Testis (tissue), 3 donors: ENCODE data around the gene CDKN2D. TPM values are rescaled to one million over a fixed set of nuclear protein-coding genes. Genes with fewer than 3 reads are reported as not detected.

Experiments
- DNase-seq: peaks from one replicate; pipeline ENCODE4 v3.0.0-alpha.2; 2019
- H3K27ac ChIP-seq, 2 donors: fragments of 200-600 bp; sonication (generic); one replicate each; pipeline ENCODE4 v1.5.1; 2019
- H3K27me3 ChIP-seq: fragments of 200-600 bp; sonication (generic); one replicate; pipeline ENCODE4 v1.5.1; 2019
- H3K36me3 ChIP-seq: fragments of 200-600 bp; sonication (generic); one replicate; pipeline ENCODE4 v1.5.1; 2017; ENCODE audit warnings: low read depth; ENCODE audit errors: missing control alignments
- H3K4me1 ChIP-seq: fragments of 200-600 bp; sonication (generic); one replicate; pipeline ENCODE4 v1.5.1; 2019
- H3K4me3 ChIP-seq, 2 donors: fragments of 200-600 bp; sonication (generic); one replicate each; pipeline ENCODE4 v1.5.1; 2017 to 2019
- H3K9me3 ChIP-seq: fragments of 200-600 bp; sonication (generic); one replicate; pipeline ENCODE4 v1.5.1; 2017
- CTCF ChIP-seq, 3 experiments: fragments of 450-650 bp in 2 of 3; fragments of 200-600 bp in 1 of 3; sonication (generic) in 1 of 3; IDR thresholded peaks; one replicate each; pipeline ENCODE4 v1.5.1; 2016 to 2019; ENCODE audit warnings: antibody characterized with exemption in 3 of 3, mild to moderate bottlenecking in 2 of 3, moderate library complexity in 1 of 3
- POLR2A ChIP-seq: fragments of 450-650 bp; IDR thresholded peaks from one replicate; pipeline ENCODE4 v1.6.1; 2017; ENCODE audit warnings: antibody characterized with exemption, mild to moderate bottlenecking, moderate library complexity
- WGBS, 2 donors: methylation state at CpG; one replicate each; pipeline ENCODE4 v1.1.5; 2018; 5-methylcytosine and 5-hydroxymethylcytosine counted together
- intact Hi-C: fragments of 100-400 bp; cut with DNase I; formaldehyde crosslinking; loops from one replicate; pipeline ENCODE4 v1.15.1; 2023; ENCODE audit warnings: low total_unique reads
- polyA plus RNA-seq: library from polyadenylated mRNA; stranded (reverse); fragments of 350-450 nt; fragmentation: Illumina TruSeq; extraction: RNeasy Lipid Tissue Mini Kit (QIAGEN cat#74804); gene quantifications from one replicate; pipeline ENCODE4 v1.2.3, GENCODE V29; 2014; ENCODE audit warnings: low read depth, low replicate concordance; ENCODE audit not compliant: insufficient read depth
- total RNA-seq, 2 donors: library from RNA; depleted of rRNA; stranded (reverse); fragments of >200 nt; gene quantifications; one replicate each; pipeline ENCODE4 v1.2.3, GENCODE V29; 2016

The CDKN2D gene
- total and polyA plus RNA-seq, 3 donors from 2014 or later, result 30.6 to 57.7 (median 37.2) TPM

GRCh38 chr19:10582091-10582490 lies 13.3 kb upstream of the CDKN2D start:
- Histone ChIP-seq H3K4me1 (peaks cover 2% of the 10 kb centered on the region), H3K4me3 (no peak overlapping the region), H3K9me3 (no peaks in the 10 kb centered on the region), H3K27ac (no peak overlapping the region), H3K27me3 (no peaks in the 10 kb centered on the region), H3K36me3 (no peaks in the 10 kb centered on the region)
- no peak for TF ChIP-seq CTCF (IDR thresholded peaks at IDR 0.05)
- no peak for DNase-seq
- intact Hi-C loops, result no loop called here
- WGBS, 2 donors, result 88 to 96% methylated on average over 13 of the region's 13 CpGs

- intact Hi-C loops, result no loop called here
- H3K27me3 ChIP-seq, result no peaks in the 10 kb centered on the region
- H3K36me3 ChIP-seq, result no peaks in the 10 kb centered on the region
- no peaks in the 10 kb centered on the region for H3K9me3 ChIP-seq
- TF ChIP-seq CTCF (IDR thresholded peaks at IDR 0.05), result peak; percentile 92 to 98 (median 96)
- TF ChIP-seq POLR2A, result no peak
- peak; percentile 96 for DNase-seq
- H3K4me1 ChIP-seq, result no peaks in the 10 kb centered on the region
- 44 to 55% methylated on average over 30 to 31 of the region's 31 CpGs for WGBS, 2 donors
- H3K4me3 ChIP-seq, result no peak overlapping the region
- H3K27ac ChIP-seq, result no peak overlapping the region
Measured at GRCh38 chr19:10580979-10581631, 12.3 kb upstream of the CDKN2D start.

GRCh38 chr19:10577951-10578350 lies 9.2 kb upstream of the CDKN2D start:
- no peak for DNase-seq
- no peak overlapping the region for H3K27ac ChIP-seq
- H3K4me3 ChIP-seq, result no peak overlapping the region
- H3K9me3 ChIP-seq, result no peaks in the 10 kb centered on the region
- TF ChIP-seq CTCF (IDR thresholded peaks at IDR 0.05), result no peak
- H3K4me1 ChIP-seq, result no peaks in the 10 kb centered on the region
- intact Hi-C loops, result loop anchor here (5.0 to 10.0 kb wide), 2 partner anchors 64 to 103 kb away; no protein-coding TSS in a partner anchor
- no peaks in the 10 kb centered on the region for H3K36me3 ChIP-seq
- WGBS, 2 donors, result 98% methylated on average over 6 of the region's 6 CpGs; no CpG with 5 or more reads in 1 of the 2 donors
- H3K27me3 ChIP-seq, result no peaks in the 10 kb centered on the region

- no peaks in the 10 kb centered on the region for H3K36me3 ChIP-seq
- no peak for DNase-seq
- no peaks in the 10 kb centered on the region for H3K27me3 ChIP-seq
- intact Hi-C loops, result loop anchor here (5.0 to 10.0 kb wide), 2 partner anchors 67 to 100 kb away; no protein-coding TSS in a partner anchor
- peaks cover 5% of the 10 kb centered on the region for H3K4me1 ChIP-seq
- H3K9me3 ChIP-seq, result no peaks in the 10 kb centered on the region
- no peak overlapping the region for H3K27ac ChIP-seq
- WGBS, 2 donors, result 84 to 89% methylated on average over 6 of the region's 6 CpGs
- no peak overlapping the region for H3K4me3 ChIP-seq
- TF ChIP-seq CTCF (IDR thresholded peaks at IDR 0.05) (no peak), POLR2A (no peak)
Measured at GRCh38 chr19:10575011-10575716, 6.4 kb upstream of the CDKN2D start.
